GM10248 (cell line): ENCODE measurements around the gene PCA3.

ENCODE experiments used
- CTCF ChIA-PET: fragments of 300-600 bp; sonication (Branson Sonifier 250); formaldehyde crosslinking; extraction: SDS; loops from one replicate; lab custom pipeline; 2021; ENCODE audit warnings: antibody characterized with exemption; lab: Yijun Ruan, JAX
- POLR2A ChIA-PET: fragments of 350-650 bp; sonication (Branson Sonifier 250); formaldehyde crosslinking; extraction: SDS; loops from one replicate; lab custom pipeline; 2020; ENCODE audit warnings: antibody characterized with exemption; lab: Yijun Ruan, JAX
- DNase-seq: peaks from one replicate; pipeline ENCODE4 v3.0.0; 2012; ENCODE audit errors: extremely low spot score
- TF ChIP-seq, protein P1 (sequence below): IDR thresholded peaks from 2 replicates; pipeline ENCODE4 v1.5.1; 2012; ENCODE audit warnings: mild to moderate bottlenecking, low read depth; ENCODE audit errors: extremely low read depth, missing control alignments, control extremely low read depth

PCA3 gene

DNA sequence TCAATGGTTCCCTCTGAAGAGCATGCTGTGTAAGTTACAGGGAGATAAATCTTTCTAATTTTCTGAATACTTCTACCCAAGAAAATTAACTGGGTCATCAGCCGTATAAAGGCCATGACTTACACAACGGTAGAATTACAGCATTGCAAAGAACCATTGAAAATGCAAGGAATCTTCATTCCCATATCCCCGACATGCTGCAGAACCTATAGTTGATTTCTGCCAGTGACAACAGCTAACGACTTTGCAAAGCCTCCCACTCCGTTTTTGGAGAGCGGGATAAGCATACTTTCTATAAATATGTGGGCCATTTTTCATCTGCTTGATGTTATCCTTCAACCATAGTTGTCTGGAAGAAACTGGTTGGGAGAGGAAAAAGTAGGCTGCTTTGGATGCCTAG, 56.2 kb downstream of the PCA3 start:
- TF ChIP-seq, protein P1, sequence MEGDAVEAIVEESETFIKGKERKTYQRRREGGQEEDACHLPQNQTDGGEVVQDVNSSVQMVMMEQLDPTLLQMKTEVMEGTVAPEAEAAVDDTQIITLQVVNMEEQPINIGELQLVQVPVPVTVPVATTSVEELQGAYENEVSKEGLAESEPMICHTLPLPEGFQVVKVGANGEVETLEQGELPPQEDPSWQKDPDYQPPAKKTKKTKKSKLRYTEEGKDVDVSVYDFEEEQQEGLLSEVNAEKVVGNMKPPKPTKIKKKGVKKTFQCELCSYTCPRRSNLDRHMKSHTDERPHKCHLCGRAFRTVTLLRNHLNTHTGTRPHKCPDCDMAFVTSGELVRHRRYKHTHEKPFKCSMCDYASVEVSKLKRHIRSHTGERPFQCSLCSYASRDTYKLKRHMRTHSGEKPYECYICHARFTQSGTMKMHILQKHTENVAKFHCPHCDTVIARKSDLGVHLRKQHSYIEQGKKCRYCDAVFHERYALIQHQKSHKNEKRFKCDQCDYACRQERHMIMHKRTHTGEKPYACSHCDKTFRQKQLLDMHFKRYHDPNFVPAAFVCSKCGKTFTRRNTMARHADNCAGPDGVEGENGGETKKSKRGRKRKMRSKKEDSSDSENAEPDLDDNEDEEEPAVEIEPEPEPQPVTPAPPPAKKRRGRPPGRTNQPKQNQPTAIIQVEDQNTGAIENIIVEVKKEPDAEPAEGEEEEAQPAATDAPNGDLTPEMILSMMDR: no peak
- DNase-seq: no peak
- ChIA-PET POLR2A (no interaction called here), CTCF (no interaction called here)

DNA sequence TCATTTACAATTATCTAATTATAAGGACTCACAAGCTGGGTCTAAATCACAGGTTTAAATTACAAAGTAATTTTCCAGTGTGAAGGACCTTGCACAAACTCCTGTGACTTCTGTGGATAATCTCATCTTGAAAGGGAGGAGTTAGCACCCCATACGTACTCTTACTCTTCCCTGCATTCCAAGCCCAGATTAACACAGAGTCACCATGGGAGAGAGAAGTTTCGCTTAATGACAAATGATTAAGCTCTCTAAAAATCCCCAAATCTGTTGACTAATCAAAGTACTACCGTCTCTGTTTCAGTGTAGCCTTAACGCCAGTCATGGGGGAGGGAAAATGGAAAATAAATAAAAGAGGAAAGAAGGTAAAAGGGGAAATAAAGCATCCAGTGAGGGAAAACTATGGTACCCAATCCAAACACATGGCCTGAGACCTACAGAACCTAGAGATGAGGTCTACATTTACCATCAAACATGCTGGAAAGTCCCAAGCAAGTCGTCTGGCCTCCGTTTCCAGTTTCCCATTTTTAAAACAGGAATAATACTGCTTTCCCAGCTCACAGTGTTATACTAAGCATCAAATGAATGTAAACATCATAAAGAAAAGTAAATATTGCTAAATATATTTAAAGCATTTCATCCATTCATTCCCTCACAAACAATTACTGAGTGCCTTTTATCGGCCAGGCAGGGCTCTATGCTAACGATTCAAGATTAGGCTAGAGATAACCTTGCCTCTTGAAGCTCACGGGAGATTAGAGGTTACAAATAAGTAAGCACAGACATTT, 63.2 kb downstream of the PCA3 start:
- POLR2A ChIA-PET: no interaction called here
- no peak for DNase-seq
- CTCF ChIA-PET: interaction anchor here (3.6 kb wide), 1 partner anchor 17 kb away, joined by 21 read pairs; no protein-coding TSS in a partner anchor

DNA sequence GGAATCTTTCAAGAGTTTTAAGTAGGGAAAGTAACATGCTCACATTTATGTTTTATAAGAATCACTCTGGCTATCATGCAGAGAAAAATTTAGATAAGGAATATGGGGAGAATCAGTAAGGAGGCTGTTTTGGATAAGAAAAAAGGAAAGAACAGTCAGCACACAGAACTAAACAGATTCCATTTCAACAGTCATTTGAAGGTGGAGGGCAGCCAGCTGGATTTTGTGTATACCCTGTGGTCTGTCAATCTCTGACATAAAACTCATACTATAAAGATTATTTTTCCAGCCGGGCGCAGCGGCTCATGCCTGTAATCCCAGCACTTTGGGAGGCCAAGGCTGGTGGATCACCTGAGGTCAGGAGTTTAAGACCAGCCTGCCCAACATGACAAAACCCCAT, 64.2 kb downstream of the PCA3 start:
- ChIA-PET CTCF (no interaction called here), POLR2A (interaction anchor here (0.6 kb wide), 1 partner anchor 218 kb away, joined by 4 read pairs; no protein-coding TSS in a partner anchor)
- no peak for DNase-seq
- TF ChIP-seq, protein P1: no peak

More for the DNA sequence above, 63.2 kb downstream of the PCA3 start:
- TF ChIP-seq, protein P1: no peak

DNA sequence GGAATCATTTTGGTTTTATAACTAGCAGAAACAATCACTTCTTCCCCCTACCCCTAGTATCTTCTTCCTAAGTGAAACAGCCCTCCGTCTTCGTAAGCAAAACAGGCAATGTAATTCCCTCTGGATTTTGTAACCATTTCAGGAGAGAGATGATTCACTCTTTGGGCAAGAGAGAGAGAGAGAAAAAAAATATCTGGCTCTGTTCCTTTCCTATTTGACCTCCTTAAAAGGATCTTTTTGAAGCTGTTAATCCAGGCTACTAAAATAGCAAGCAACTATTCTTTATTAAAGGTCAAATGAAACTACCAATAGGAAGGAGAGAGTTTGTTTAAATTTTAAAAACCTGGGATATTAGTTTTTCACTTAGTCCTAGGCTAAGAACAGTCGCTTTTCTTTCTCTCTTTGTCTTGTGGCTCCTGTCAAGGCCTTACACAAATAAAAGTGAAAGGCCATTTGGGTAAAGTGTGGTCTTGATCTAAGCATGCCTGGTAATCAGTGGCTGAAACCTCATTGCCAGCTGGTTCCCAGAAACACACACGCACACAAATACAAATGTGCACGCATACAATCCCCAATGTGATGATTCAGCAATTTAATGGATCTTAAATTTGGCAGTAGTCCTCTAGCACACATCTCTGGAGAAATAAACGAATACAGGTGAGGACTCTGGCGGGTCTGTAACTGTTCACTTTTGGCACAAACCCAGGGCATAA, 71.5 kb downstream of the PCA3 start:
- DNase-seq: no peak
- CTCF ChIA-PET: interaction anchor here (1.4 kb wide), 1 partner anchor 10 kb away, joined by 5 read pairs; no protein-coding TSS in a partner anchor
- POLR2A ChIA-PET: no interaction called here

More for the DNA sequence above, 71.5 kb downstream of the PCA3 start:
- TF ChIP-seq, protein P1: no peak
